Measurements from ENCODE around the gene SPATA21. TPM values are rescaled to one million over a fixed set of nuclear protein-coding genes. Genes with fewer than 3 reads are reported as not detected.

The SPATA21 gene
- total and polyA plus RNA-seq, 2 experiments from 2014 or later: 2.6 TPM; not detected in 1

DNA sequence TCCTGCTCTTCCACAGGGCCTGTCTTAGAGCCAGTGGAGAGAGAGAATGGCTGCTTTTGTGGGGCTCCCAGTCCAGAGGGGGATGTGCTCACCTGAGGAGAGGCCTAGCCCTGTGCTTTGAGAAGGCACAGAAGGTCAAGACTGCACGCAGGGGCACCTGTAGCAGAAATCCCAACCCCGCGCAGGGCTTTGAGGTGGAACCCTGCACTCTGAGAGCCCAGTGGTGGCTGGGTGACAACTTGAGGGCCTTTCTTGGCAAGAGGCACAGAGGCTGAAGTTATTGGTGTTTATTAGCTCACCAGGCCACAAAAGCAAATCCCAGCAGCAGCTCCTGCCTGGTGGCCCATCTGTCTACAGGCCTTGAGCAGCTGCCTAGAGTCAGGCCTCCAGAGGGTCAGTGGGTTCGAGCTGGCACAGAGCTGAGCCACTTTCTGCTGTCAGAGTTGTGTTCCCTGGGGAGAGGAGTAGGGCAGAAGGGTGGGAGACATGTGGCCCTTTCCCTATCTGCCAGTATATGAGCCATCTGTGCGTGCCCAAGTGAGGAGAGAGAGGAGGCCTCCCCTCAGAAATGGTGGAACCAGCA lies 38.8 kb downstream of the SPATA21 start:
- Mint-ChIP-seq H3K36me3 (ENCODE audit: low read depth) (peaks cover 40% of the 10 kb centered on the region), H3K4me3 (no peak overlapping the region; the same call in 2 of the 3 replicates), H3K9me3 (no peaks in the 10 kb centered on the region), H3K27me3 (ENCODE audit: insufficient read depth, low read depth, poor library complexity) (peaks cover 5% of the 10 kb centered on the region), H3K27ac (no peak overlapping the region; the same call in 1 of the 2 replicates), H3K4me1 (peaks cover 19% of the 10 kb centered on the region)
- Histone ChIP-seq H3K4me1 (ENCODE audit: insufficient read depth) (peaks cover 4% of the 10 kb centered on the region; the same call in 1 of the 2 replicates), H3K9me2 (ENCODE audit: insufficient read depth) (no peaks in the 10 kb centered on the region), H3K36me3 (ENCODE audit: insufficient read depth) (peaks cover 7% of the 10 kb centered on the region), H3F3A (replicated peaks; ENCODE audit: low read depth) (no peaks in the 10 kb centered on the region), H4K20me1 (replicated peaks; ENCODE audit: insufficient read depth) (peaks cover 13% of the 10 kb centered on the region), H3K4me2 (no peak overlapping the region), H3K27me3 (ENCODE audit: insufficient read depth) (no peaks in the 10 kb centered on the region), H3K4me3 (no peak overlapping the region), H2AFZ (no peak overlapping the region), H3K79me2 (replicated peaks; ENCODE audit: insufficient read depth) (peaks cover 7% of the 10 kb centered on the region), H3K27ac (ENCODE audit: low read depth) (no peak overlapping the region)
- no peak for DNase-seq (ENCODE audit: low spot score)
- no peak for ATAC-seq
- TF ChIP-seq, protein P1, sequence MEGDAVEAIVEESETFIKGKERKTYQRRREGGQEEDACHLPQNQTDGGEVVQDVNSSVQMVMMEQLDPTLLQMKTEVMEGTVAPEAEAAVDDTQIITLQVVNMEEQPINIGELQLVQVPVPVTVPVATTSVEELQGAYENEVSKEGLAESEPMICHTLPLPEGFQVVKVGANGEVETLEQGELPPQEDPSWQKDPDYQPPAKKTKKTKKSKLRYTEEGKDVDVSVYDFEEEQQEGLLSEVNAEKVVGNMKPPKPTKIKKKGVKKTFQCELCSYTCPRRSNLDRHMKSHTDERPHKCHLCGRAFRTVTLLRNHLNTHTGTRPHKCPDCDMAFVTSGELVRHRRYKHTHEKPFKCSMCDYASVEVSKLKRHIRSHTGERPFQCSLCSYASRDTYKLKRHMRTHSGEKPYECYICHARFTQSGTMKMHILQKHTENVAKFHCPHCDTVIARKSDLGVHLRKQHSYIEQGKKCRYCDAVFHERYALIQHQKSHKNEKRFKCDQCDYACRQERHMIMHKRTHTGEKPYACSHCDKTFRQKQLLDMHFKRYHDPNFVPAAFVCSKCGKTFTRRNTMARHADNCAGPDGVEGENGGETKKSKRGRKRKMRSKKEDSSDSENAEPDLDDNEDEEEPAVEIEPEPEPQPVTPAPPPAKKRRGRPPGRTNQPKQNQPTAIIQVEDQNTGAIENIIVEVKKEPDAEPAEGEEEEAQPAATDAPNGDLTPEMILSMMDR (conservative IDR thresholded peaks at IDR 0.05; ENCODE audit: low read depth in 2 of 2): no peak
- TF ChIP-seq NANOG (IDR thresholded peaks at IDR 0.05; ENCODE audit: borderline replicate concordance) (no peak), CREB1 (CRISPR knock-in tag; IDR thresholded peaks at IDR 0.05; ENCODE audit: low read depth) (no peak)

- no peaks in the 10 kb centered on the region for H3K9me3 Mint-ChIP-seq
- H3K4me3 Mint-ChIP-seq: no peak overlapping the region
- DNase-seq (ENCODE audit: low spot score): no peak
- peaks cover 26% of the 10 kb centered on the region for H4K20me1 ChIP-seq (replicated peaks; ENCODE audit: insufficient read depth)
- H3K9me2 ChIP-seq (ENCODE audit: insufficient read depth): no peaks in the 10 kb centered on the region
- TF ChIP-seq, protein P2, sequence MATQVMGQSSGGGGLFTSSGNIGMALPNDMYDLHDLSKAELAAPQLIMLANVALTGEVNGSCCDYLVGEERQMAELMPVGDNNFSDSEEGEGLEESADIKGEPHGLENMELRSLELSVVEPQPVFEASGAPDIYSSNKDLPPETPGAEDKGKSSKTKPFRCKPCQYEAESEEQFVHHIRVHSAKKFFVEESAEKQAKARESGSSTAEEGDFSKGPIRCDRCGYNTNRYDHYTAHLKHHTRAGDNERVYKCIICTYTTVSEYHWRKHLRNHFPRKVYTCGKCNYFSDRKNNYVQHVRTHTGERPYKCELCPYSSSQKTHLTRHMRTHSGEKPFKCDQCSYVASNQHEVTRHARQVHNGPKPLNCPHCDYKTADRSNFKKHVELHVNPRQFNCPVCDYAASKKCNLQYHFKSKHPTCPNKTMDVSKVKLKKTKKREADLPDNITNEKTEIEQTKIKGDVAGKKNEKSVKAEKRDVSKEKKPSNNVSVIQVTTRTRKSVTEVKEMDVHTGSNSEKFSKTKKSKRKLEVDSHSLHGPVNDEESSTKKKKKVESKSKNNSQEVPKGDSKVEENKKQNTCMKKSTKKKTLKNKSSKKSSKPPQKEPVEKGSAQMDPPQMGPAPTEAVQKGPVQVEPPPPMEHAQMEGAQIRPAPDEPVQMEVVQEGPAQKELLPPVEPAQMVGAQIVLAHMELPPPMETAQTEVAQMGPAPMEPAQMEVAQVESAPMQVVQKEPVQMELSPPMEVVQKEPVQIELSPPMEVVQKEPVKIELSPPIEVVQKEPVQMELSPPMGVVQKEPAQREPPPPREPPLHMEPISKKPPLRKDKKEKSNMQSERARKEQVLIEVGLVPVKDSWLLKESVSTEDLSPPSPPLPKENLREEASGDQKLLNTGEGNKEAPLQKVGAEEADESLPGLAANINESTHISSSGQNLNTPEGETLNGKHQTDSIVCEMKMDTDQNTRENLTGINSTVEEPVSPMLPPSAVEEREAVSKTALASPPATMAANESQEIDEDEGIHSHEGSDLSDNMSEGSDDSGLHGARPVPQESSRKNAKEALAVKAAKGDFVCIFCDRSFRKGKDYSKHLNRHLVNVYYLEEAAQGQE (IDR thresholded peaks at IDR 0.05; ENCODE audit: unreplicated experiment): no peak
- TF ChIP-seq, protein P3, sequence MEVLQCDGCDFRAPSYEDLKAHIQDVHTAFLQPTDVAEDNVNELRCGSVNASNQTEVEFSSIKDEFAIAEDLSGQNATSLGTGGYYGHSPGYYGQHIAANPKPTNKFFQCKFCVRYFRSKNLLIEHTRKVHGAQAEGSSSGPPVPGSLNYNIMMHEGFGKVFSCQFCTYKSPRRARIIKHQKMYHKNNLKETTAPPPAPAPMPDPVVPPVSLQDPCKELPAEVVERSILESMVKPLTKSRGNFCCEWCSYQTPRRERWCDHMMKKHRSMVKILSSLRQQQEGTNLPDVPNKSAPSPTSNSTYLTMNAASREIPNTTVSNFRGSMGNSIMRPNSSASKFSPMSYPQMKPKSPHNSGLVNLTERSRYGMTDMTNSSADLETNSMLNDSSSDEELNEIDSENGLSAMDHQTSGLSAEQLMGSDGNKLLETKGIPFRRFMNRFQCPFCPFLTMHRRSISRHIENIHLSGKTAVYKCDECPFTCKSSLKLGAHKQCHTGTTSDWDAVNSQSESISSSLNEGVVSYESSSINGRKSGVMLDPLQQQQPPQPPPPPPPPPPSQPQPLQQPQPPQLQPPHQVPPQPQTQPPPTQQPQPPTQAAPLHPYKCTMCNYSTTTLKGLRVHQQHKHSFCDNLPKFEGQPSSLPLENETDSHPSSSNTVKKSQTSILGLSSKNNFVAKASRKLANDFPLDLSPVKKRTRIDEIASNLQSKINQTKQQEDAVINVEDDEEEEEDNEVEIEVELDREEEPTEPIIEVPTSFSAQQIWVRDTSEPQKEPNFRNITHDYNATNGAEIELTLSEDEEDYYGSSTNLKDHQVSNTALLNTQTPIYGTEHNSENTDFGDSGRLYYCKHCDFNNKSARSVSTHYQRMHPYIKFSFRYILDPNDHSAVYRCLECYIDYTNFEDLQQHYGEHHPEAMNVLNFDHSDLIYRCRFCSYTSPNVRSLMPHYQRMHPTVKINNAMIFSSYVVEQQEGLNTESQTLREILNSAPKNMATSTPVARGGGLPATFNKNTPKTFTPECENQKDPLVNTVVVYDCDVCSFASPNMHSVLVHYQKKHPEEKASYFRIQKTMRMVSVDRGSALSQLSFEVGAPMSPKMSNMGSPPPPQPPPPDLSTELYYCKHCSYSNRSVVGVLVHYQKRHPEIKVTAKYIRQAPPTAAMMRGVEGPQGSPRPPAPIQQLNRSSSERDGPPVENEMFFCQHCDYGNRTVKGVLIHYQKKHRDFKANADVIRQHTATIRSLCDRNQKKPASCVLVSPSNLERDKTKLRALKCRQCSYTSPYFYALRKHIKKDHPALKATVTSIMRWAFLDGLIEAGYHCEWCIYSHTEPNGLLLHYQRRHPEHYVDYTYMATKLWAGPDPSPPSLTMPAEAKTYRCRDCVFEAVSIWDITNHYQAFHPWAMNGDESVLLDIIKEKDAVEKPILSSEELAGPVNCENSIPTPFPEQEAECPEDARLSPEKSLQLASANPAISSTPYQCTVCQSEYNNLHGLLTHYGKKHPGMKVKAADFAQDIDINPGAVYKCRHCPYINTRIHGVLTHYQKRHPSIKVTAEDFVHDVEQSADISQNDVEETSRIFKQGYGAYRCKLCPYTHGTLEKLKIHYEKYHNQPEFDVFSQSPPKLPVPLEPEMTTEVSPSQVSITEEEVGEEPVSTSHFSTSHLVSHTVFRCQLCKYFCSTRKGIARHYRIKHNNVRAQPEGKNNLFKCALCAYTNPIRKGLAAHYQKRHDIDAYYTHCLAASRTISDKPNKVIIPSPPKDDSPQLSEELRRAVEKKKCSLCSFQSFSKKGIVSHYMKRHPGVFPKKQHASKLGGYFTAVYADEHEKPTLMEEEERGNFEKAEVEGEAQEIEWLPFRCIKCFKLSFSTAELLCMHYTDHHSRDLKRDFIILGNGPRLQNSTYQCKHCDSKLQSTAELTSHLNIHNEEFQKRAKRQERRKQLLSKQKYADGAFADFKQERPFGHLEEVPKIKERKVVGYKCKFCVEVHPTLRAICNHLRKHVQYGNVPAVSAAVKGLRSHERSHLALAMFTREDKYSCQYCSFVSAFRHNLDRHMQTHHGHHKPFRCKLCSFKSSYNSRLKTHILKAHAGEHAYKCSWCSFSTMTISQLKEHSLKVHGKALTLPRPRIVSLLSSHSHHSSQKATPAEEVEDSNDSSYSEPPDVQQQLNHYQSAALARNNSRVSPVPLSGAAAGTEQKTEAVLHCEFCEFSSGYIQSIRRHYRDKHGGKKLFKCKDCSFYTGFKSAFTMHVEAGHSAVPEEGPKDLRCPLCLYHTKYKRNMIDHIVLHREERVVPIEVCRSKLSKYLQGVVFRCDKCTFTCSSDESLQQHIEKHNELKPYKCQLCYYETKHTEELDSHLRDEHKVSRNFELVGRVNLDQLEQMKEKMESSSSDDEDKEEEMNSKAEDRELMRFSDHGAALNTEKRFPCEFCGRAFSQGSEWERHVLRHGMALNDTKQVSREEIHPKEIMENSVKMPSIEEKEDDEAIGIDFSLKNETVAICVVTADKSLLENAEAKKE (CRISPR knock-in tag; IDR thresholded peaks at IDR 0.05): no peak
- H3K27ac Mint-ChIP-seq: peak overlapping the region; percentile 90; the same call in 1 of the 2 replicates
- no peak overlapping the region for H3K4me3 ChIP-seq
- peaks cover 47% of the 10 kb centered on the region for H3K36me3 Mint-ChIP-seq (ENCODE audit: low read depth)
- H3F3A ChIP-seq (replicated peaks; ENCODE audit: low read depth): no peaks in the 10 kb centered on the region
- H3K4me1 ChIP-seq (ENCODE audit: insufficient read depth): peaks cover 18% of the 10 kb centered on the region
- peaks cover 7% of the 10 kb centered on the region for H3K36me3 ChIP-seq (ENCODE audit: insufficient read depth)
- H2AFZ ChIP-seq: no peak overlapping the region
- no peaks in the 10 kb centered on the region for H3K27me3 ChIP-seq (ENCODE audit: insufficient read depth)
- H3K27me3 Mint-ChIP-seq (ENCODE audit: insufficient read depth, low read depth, poor library complexity): peaks cover 10% of the 10 kb centered on the region
- peaks cover 21% of the 10 kb centered on the region for H3K79me2 ChIP-seq (replicated peaks; ENCODE audit: insufficient read depth)
- ATAC-seq: no peak
- peaks cover 33% of the 10 kb centered on the region for H3K4me1 Mint-ChIP-seq
- no peak overlapping the region for H3K4me2 ChIP-seq
- H3K27ac ChIP-seq (ENCODE audit: low read depth): no peak overlapping the region
Measured at GRCh38 chr1:16397120-16397519, 40.1 kb downstream of the SPATA21 start.
